HEK293 (cell line): ENCODE measurements around the gene LGALSL.

Experiments
- CTCF ChIA-PET: fragments of 350-600 bp; formaldehyde crosslinking; extraction: SDS; loops from one replicate; lab custom pipeline; 2021; ENCODE audit warnings: antibody characterized with exemption; lab: Yijun Ruan, JAX
- POLR2A ChIA-PET: fragments of 300-600 bp; formaldehyde crosslinking; extraction: SDS; loops from one replicate; lab custom pipeline; 2020; ENCODE audit warnings: antibody characterized with exemption, inconsistent platforms; lab: Yijun Ruan, JAX
- H3K27ac ChIP-seq: fragments of 200-500 bp; sonication (Bioruptor generic); 2 replicates; pipeline ENCODE4 v1.5.1; 2014; ENCODE audit warnings: low read depth, low read length, control low read depth, inconsistent platforms; ENCODE audit errors: extremely low read depth
- H3K36me3 ChIP-seq, 2 experiments: fragments of 200-500 bp in 1 of 2; sonication (Bioruptor generic) in 1 of 2; 1 replicate in 1 of 2; 2 replicates in 1 of 2; pipeline ENCODE4 v1.5.1; 2014 to 2017; ENCODE audit warnings: inconsistent platforms in 2 of 2, low read length in 2 of 2; ENCODE audit not compliant: control insufficient read depth in 2 of 2, insufficient read depth in 1 of 2
- H3K4me1 ChIP-seq: fragments of 200-500 bp; sonication (Bioruptor generic); 2 replicates; pipeline ENCODE4 v1.5.1; 2014; ENCODE audit warnings: mild to moderate bottlenecking, low read length, inconsistent platforms; ENCODE audit not compliant: control insufficient read depth, insufficient read depth
- H3K4me3 ChIP-seq: 2 replicates; pipeline ENCODE4 v1.5.1; 2011; ENCODE audit warnings: low read depth, mild to moderate bottlenecking, control low read depth, low read length, moderate library complexity
- H3K9me3 ChIP-seq: fragments of 200-500 bp; sonication (Bioruptor generic); 2 replicates; pipeline ENCODE4 v1.5.1; 2014; ENCODE audit warnings: low read depth, low read length, inconsistent platforms; ENCODE audit not compliant: control insufficient read depth, insufficient read depth
- FEZF1 ChIP-seq: fragments of 450-650 bp; formaldehyde crosslinking; IDR thresholded peaks from 2 replicates; pipeline ENCODE4 v1.5.1; 2016; ENCODE audit warnings: missing biosample characterization, missing genetic modification characterization
- GFI1B ChIP-seq: fragments of 450-650 bp; formaldehyde crosslinking; IDR thresholded peaks from 2 replicates; pipeline ENCODE4 v1.5.1; 2016; ENCODE audit warnings: missing biosample characterization, missing genetic modification characterization
- HOXA7 ChIP-seq: sonication (generic); formaldehyde crosslinking; IDR thresholded peaks from 2 replicates; pipeline ENCODE4 v1.8.1; 2022; ENCODE audit warnings: missing genetic modification reagents, borderline replicate concordance
- KLF8 ChIP-seq: fragments of 450-650 bp; formaldehyde crosslinking; IDR thresholded peaks from 2 replicates; pipeline ENCODE4 v1.5.1; 2016; ENCODE audit warnings: missing biosample characterization, missing genetic modification characterization
- SCRT2 ChIP-seq: fragments of 450-650 bp; formaldehyde crosslinking; IDR thresholded peaks from 2 replicates; pipeline ENCODE4 v1.5.1; 2016; ENCODE audit warnings: missing biosample characterization, missing genetic modification characterization
- TRIM28 ChIP-seq: IDR thresholded peaks from 2 replicates; pipeline ENCODE4 v1.6.1; 2011; ENCODE audit warnings: low read length, control low read depth, borderline replicate concordance
- YY2 ChIP-seq: fragments of 450-650 bp; formaldehyde crosslinking; IDR thresholded peaks from 2 replicates; pipeline ENCODE4 v1.5.1; 2016; ENCODE audit warnings: missing biosample characterization, missing genetic modification characterization
- ZBTB20 ChIP-seq: fragments of 450-650 bp; formaldehyde crosslinking; IDR thresholded peaks from 2 replicates; pipeline ENCODE4 v1.5.1; 2016; ENCODE audit warnings: missing biosample characterization, missing genetic modification characterization
- ZBTB21 ChIP-seq: fragments of 450-650 bp; formaldehyde crosslinking; IDR thresholded peaks from 2 replicates; pipeline ENCODE4 v1.5.1; 2017; ENCODE audit warnings: missing biosample characterization, missing genetic modification characterization
- ZFP3 ChIP-seq: fragments of 450-650 bp; formaldehyde crosslinking; IDR thresholded peaks from 2 replicates; pipeline ENCODE4 v1.5.1; 2016; ENCODE audit warnings: low read depth, missing biosample characterization, missing genetic modification characterization
- ZNF175 ChIP-seq: fragments of 450-650 bp; formaldehyde crosslinking; IDR thresholded peaks from 2 replicates; pipeline ENCODE4 v1.5.1; 2016; ENCODE audit warnings: missing biosample characterization, missing genetic modification characterization
- ZNF274 ChIP-seq, 2 experiments: fragments of 200-500 bp in 1 of 2; fragments of 450-650 bp in 1 of 2; sonication (Bioruptor generic) in 1 of 2; formaldehyde crosslinking in 1 of 2; IDR thresholded peaks; 2 replicates each; pipeline versions ENCODE4 v1.5.1 to v1.6.1; 2014 to 2016; ENCODE audit warnings: borderline replicate concordance in 1 of 2, inconsistent platforms in 1 of 2, low read length in 1 of 2, missing biosample characterization in 1 of 2, missing genetic modification characterization in 1 of 2
- ZNF302 ChIP-seq: fragments of 450-650 bp; formaldehyde crosslinking; IDR thresholded peaks from 2 replicates; pipeline ENCODE4 v1.5.1; 2016; ENCODE audit warnings: missing biosample characterization, missing genetic modification characterization, low read depth
- ZNF362 ChIP-seq: fragments of 450-650 bp; formaldehyde crosslinking; IDR thresholded peaks from 2 replicates; pipeline ENCODE4 v1.5.1; 2016; ENCODE audit warnings: missing biosample characterization, missing genetic modification characterization
- ZNF37A ChIP-seq: fragments of 450-650 bp; IDR thresholded peaks from 2 replicates; pipeline ENCODE4 v1.5.1; 2018; ENCODE audit warnings: missing biosample characterization, missing genetic modification characterization
- ZNF416 ChIP-seq: fragments of 450-650 bp; formaldehyde crosslinking; IDR thresholded peaks from 2 replicates; pipeline ENCODE4 v1.5.1; 2016; ENCODE audit warnings: missing biosample characterization, missing genetic modification characterization
- ZNF48 ChIP-seq: fragments of 450-650 bp; formaldehyde crosslinking; IDR thresholded peaks from 2 replicates; pipeline ENCODE4 v1.5.1; 2016; ENCODE audit warnings: missing biosample characterization, missing genetic modification characterization
- ZNF514 ChIP-seq: fragments of 450-650 bp; formaldehyde crosslinking; IDR thresholded peaks from 2 replicates; pipeline ENCODE4 v1.5.1; 2016; ENCODE audit warnings: missing biosample characterization, missing genetic modification characterization
- ZNF639 ChIP-seq: fragments of 450-650 bp; formaldehyde crosslinking; IDR thresholded peaks from 2 replicates; pipeline ENCODE4 v1.5.1; 2016; ENCODE audit warnings: missing biosample characterization, missing genetic modification characterization
- ZNF645 ChIP-seq: fragments of 450-650 bp; formaldehyde crosslinking; IDR thresholded peaks from 2 replicates; pipeline ENCODE4; 2016; ENCODE audit warnings: missing biosample characterization, missing genetic modification characterization
- ZNF670 ChIP-seq: fragments of 450-650 bp; formaldehyde crosslinking; IDR thresholded peaks from 2 replicates; pipeline ENCODE4 v1.5.1; 2016; ENCODE audit warnings: missing biosample characterization, missing genetic modification characterization, low read depth
- ZNF677 ChIP-seq: fragments of 450-650 bp; IDR thresholded peaks from 2 replicates; pipeline ENCODE4 v1.5.0; 2018; ENCODE audit warnings: missing biosample characterization, mild to moderate bottlenecking, missing genetic modification characterization, moderate library complexity
- ZNF76 ChIP-seq: fragments of 450-650 bp; formaldehyde crosslinking; IDR thresholded peaks from 2 replicates; pipeline ENCODE4; 2016; ENCODE audit warnings: low read depth, missing biosample characterization, missing genetic modification characterization, borderline replicate concordance
- ZNF785 ChIP-seq: fragments of 450-650 bp; formaldehyde crosslinking; IDR thresholded peaks from 2 replicates; pipeline ENCODE4 v1.5.1; 2016; ENCODE audit warnings: missing biosample characterization, missing genetic modification characterization

The LGALSL gene

DNA sequence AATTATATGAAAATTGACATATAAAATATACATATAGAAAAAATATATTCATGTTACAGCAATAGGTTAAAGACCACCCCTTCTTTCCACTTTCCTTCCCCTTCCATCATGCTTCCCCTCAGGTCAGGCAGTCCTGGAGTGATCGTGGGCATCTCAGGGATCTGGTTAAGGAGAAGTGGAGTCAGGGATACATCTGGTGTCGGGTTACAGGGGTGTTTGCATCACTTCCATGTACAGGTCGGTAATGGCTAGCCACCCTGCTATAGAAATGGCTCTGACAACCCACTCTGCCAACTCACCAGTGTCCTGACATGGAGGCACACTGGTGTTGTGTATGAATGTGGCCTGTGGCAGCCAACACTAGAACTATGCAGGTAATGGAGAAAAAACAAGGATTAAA lies 36.3 kb upstream of the LGALSL start:
- ChIA-PET CTCF (no interaction called here), POLR2A (no interaction called here)

DNA sequence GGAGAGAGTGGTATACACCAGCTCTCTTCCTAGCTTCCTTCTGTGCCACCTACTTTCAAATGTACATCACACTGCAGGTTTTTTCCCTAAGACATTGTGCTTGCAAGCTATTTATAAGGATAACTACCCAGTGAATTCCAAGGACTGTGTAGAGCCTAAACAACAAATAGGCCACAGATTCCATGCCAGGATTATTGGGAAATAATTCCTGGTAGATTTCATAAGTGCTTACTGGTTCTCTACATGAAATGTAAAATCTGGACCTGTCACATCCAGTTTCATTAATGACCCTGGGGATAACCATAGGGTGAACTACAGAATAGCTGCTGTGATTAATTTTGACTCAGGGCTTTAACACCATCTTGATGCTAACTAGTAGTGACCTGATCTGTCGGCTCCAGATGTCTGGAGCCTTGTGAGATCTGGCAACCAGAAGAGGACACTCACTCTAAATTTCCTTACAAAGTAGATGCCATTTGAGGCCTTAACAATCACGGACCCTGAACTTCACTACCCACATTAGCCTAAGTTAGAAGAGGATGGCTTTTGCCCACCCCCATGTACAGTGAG lies 34.3 kb upstream of the LGALSL start:
- Histone ChIP-seq H3K27ac (no peak overlapping the region), H3K4me1 (no peaks in the 10 kb centered on the region), H3K36me3 (no peaks in the 10 kb centered on the region), H3K9me3 (no peaks in the 10 kb centered on the region), H3K4me3 (no peak overlapping the region)
- ChIA-PET CTCF (interaction anchor here (0.6 to 1.0 kb wide), 2 partner anchors 21 to 68 kb away, joined by 3 read pairs; no protein-coding TSS in a partner anchor), POLR2A (no interaction called here)
- TF ChIP-seq ZNF785 (tag by site-specific recombination) (no peak), HOXA7 (CRISPR knock-in tag) (no peak), ZNF514 (tag by site-specific recombination) (no peak), ZNF48 (tag by site-specific recombination) (no peak), ZNF37A (no peak)

More for the DNA sequence above, 36.3 kb upstream of the LGALSL start:
- H3K9me3 ChIP-seq: no peaks in the 10 kb centered on the region
- H3K4me1 ChIP-seq: no peaks in the 10 kb centered on the region
- H3K36me3 ChIP-seq: no peaks in the 10 kb centered on the region
- TF ChIP-seq ZNF677 (tag by site-specific recombination): no peak
- no peak for TF ChIP-seq ZNF416
- no peak for TF ChIP-seq ZNF645 (tag by site-specific recombination)
- no peak for TF ChIP-seq ZFP3 (tag by site-specific recombination)
- no peak for TF ChIP-seq ZNF639 (tag by site-specific recombination)
- no peak for TF ChIP-seq ZNF302 (tag by site-specific recombination)
- TF ChIP-seq FEZF1 (tag by site-specific recombination): no peak
- no peak for TF ChIP-seq SCRT2 (tag by site-specific recombination)
- TF ChIP-seq ZNF175: no peak
- no peak for TF ChIP-seq ZNF670 (tag by site-specific recombination)
- TF ChIP-seq ZNF362: no peak
- no peak for TF ChIP-seq TRIM28
- no peak for TF ChIP-seq YY2 (tag by site-specific recombination)
- no peak for TF ChIP-seq ZNF274 (IDR thresholded peaks at IDR 0.05; ENCODE audit: low read length)
- TF ChIP-seq ZNF274 (tag by site-specific recombination; IDR thresholded peaks at IDR 0.05; ENCODE audit: borderline replicate concordance): no peak
- TF ChIP-seq ZBTB20 (tag by site-specific recombination): no peak
- TF ChIP-seq GFI1B (tag by site-specific recombination): no peak
- TF ChIP-seq KLF8 (tag by site-specific recombination): no peak
- no peak for TF ChIP-seq ZNF785 (tag by site-specific recombination)
- no peak for TF ChIP-seq ZNF76 (tag by site-specific recombination)
- TF ChIP-seq ZBTB21: no peak
- no peak overlapping the region for H3K4me3 ChIP-seq
- H3K27ac ChIP-seq: no peak overlapping the region
